IPS DF 6.9 (cell line): ENCODE results near the gene RABL6.
"Not testable (repeated sequence)": the region's sequence is repeated elsewhere in the genome, so short reads cannot be mapped to it uniquely, and the experiment has no call there.

Experiments
- DNase-seq: peaks from one replicate; pipeline ENCODE4 v3.0.0-alpha.2; 2013; ENCODE audit warnings: low read depth, low spot score
- H3K27ac ChIP-seq: one replicate; pipeline ENCODE4 v1.5.1; 2013; ENCODE audit warnings: low read length, control low read depth
- H3K27me3 ChIP-seq: 2 replicates; pipeline ENCODE4 v1.6.1; 2013; ENCODE audit warnings: mild to moderate bottlenecking, low read length; ENCODE audit not compliant: control insufficient read depth, insufficient read depth
- H3K36me3 ChIP-seq: 2 replicates; pipeline ENCODE4 v1.6.1; 2013; ENCODE audit warnings: low read length; ENCODE audit not compliant: control insufficient read depth, insufficient read depth
- H3K4me1 ChIP-seq: 2 replicates; pipeline ENCODE4 v1.6.1; 2013; ENCODE audit warnings: low read length; ENCODE audit not compliant: control insufficient read depth, insufficient read depth
- H3K4me3 ChIP-seq: 2 replicates; pipeline ENCODE4 v1.5.1; 2013; ENCODE audit warnings: mild to moderate bottlenecking, low read length
- H3K9me3 ChIP-seq: 2 replicates; pipeline ENCODE4 v1.6.1; 2013; ENCODE audit warnings: low read length, inconsistent platforms; ENCODE audit not compliant: control insufficient read depth, insufficient read depth
- WGBS: extraction: QIAGEN DNeasy Blood & Tissue Kit; methylation state at CpG from one replicate; pipeline ENCODE4 v1.1.7; 2013; ENCODE audit warnings: mixed read lengths, missing lambda C conversion rate; ENCODE audit not compliant: insufficient read length, insufficient coverage; 5-methylcytosine and 5-hydroxymethylcytosine counted together

Gene RABL6

DNA sequence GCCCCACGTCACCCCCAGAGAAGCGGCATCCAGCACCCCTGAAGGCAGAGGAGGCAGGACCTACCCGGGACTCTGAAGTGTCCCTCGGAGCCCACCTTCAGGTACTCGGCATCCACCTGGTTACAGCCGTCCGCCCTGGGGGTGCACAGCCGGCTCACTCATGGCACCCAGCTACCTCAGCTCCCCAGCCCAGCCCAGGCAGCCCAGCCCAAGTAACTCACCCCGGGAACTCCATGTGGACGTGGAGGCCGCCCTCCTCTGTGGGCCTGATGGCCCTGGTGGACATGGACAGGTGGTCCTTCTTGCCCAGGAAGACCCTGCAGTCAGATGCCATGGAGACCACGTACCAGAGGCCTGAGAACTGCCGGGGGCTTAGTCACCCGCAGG, 44.1 kb upstream of the RABL6 start:
- no CpG with 5 or more reads among the region's 14 CpGs for WGBS
- Histone ChIP-seq H3K9me3 (no peaks in the 10 kb centered on the region), H3K4me3 (no peak overlapping the region), H3K4me1 (0 out of 2 replicates have a peak, but pooled peaks cover 4% of the 10 kb centered on the region), H3K27me3 (no peaks in the 10 kb centered on the region), H3K36me3 (no peaks in the 10 kb centered on the region), H3K27ac (no peak overlapping the region)
- no peak for DNase-seq

- no peaks in the 10 kb centered on the region for H3K27me3 ChIP-seq
- H3K9me3 ChIP-seq, result no peaks in the 10 kb centered on the region
- H3K4me3 ChIP-seq, result peak within 1 kb of the TSS; percentile 10; the same call in 1 of the 2 replicates
- H3K27ac ChIP-seq, result no peak within 1 kb of the TSS
- 0 out of 2 replicates have a peak, but pooled peaks cover 4% of the 10 kb centered on the region for H3K4me1 ChIP-seq
- no CpG with 5 or more reads among the region's 14 CpGs for whole genome bisulfite sequencing
- DNase-seq, result no peak
- H3K36me3 ChIP-seq, result no peaks in the 10 kb centered on the region
These were observed 43.4 kb upstream of the RABL6 start, which contains the start of gene LCN15 for GRCh38 chr9:136764301-136764891. Gene LCN15 (minus strand): TSS chr9:136764518. CDS start chr9:136764488, 30 bp downstream.

- no CpG with 5 or more reads among the region's 14 CpGs for WGBS
- no peak for DNase-seq
- 0 out of 2 replicates have a peak, but pooled peaks cover 4% of the 10 kb centered on the region for H3K4me1 ChIP-seq
These were observed 42.7 kb upstream of the RABL6 start for GRCh38 chr9:136765041-136765440.

DNA sequence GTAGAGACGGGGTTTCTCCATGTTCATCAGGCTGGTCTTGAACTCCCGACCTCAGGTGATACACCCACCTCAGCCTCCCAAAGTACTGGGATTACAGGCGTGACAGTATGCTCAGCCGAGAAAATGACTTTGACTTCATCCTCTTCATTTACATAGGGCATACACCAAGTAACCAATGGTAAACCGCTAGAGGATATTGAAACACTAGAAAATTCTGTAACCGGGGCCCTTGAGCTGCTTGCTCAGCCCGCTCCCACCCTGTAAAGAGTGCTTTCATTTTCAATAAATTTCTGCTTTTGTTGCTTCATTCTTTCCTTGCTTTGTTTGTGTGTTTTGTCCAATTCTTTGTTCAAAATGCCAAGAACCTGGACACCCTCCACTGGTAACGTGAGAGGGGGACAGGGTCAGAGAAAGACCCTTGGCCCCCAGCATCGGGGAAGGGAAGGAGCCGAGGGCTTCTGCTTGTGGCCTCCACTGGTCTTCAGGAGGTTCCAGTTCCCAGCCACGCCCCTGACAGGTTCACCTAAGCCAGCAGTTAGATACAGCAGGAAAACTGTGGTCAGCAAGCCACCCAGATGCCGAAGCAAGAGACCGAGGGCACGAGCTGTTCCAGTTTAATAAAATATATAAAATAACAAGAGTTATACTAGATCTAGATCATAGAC, 41.9 kb upstream of the RABL6 start:
- H3K4me3 ChIP-seq, H3K36me3 ChIP-seq, H3K9me3 ChIP-seq, H3K4me1 ChIP-seq, H3K27me3 ChIP-seq, H3K27ac ChIP-seq, DNase-seq: not testable (repeated sequence)
- WGBS, result no CpG with 5 or more reads among the region's 14 CpGs

More at GRCh38 chr9:136765041-136765440, 42.7 kb upstream of the RABL6 start:
- H3K27ac ChIP-seq, result no peak overlapping the region
- H3K27me3 ChIP-seq, result no peaks in the 10 kb centered on the region
- no peak overlapping the region for H3K4me3 ChIP-seq
- H3K9me3 ChIP-seq, result no peaks in the 10 kb centered on the region
- no peaks in the 10 kb centered on the region for H3K36me3 ChIP-seq

DNA sequence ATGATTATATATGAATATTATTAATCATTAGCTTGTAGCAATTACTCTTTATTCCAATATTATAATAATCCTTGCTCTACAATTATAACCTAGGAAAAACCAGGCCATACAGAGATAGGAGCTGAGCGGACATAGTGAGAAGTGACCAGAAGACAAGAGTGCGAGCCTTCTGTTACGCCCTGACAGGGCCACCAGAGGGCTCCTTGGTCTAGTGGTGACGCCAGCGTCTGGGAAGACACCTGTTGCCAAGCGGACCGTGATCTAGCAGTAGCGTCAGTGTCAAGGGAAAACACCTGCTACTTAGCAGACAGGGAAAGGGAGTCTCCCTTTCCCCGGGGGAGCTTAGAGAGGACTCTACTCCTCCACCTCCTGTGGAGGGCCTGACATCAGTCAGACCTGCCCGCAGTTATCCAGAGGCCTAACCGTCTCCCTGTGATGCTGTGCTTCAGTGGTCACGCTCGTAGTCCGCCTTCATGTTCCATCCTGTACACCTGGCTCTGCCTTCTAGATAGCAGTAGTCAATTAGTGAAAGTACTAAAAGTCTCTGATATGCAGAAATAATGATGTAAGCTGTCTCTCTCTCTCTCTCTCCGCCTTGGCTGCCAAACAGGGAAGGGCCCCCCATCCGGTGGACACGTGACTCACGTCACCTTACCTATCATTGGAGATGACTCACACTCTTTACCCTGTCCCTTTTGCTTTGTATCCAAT, 41.2 kb upstream of the RABL6 start:
- WGBS, result no CpG with 5 or more reads among the region's 18 CpGs
- H3K36me3 ChIP-seq, H3K4me3 ChIP-seq, DNase-seq, H3K4me1 ChIP-seq, H3K27ac ChIP-seq, H3K9me3 ChIP-seq, H3K27me3 ChIP-seq: not testable (repeated sequence)

- WGBS, result no CpG with 5 or more reads among the region's 16 CpGs
- Histone ChIP-seq H3K4me3 (peak overlapping the region; percentile 24; the same call in 1 of the 2 replicates), H3K27me3 (no peaks in the 10 kb centered on the region), H3K4me1 (no peaks in the 10 kb centered on the region), H3K36me3 (no peaks in the 10 kb centered on the region), H3K27ac (no peak overlapping the region), H3K9me3 (no peaks in the 10 kb centered on the region)
- DNase-seq, result peak; percentile 48
These were observed 38.0 kb upstream of the RABL6 start for GRCh38 chr9:136769710-136770191.

DNA sequence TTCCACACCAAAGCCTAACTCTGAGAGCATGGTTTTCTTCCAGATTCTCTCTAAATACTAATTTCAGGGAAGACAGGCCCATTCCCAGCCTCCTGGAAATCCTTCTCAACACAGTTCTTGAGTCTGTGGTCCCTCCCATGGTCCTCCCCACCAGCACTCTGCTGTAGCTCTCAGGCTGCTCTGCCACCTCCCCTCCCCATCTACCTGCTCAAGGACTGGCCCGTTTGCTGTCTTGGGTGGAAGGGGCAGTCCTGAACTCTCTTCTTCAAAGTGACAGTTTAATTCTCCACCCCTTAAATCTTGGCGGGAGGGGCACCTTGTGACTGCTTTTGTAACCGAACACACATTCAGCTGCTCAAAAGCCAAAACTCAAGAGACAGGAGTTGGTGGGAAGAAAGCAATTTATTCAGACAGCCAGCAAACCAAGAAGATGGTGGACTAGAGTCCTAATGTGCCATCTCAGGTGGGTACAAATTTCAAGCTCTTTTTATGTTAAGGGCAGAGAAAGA, 35.8 kb upstream of the RABL6 start:
- DNase-seq, result no peak
- no peaks in the 10 kb centered on the region for H3K4me1 ChIP-seq
- H3K4me3 ChIP-seq, result no peak overlapping the region
- no peaks in the 10 kb centered on the region; the same call in 1 of the 2 replicates for H3K36me3 ChIP-seq
- H3K27me3 ChIP-seq, result no peaks in the 10 kb centered on the region
- no peak overlapping the region for H3K27ac ChIP-seq
- WGBS, result no CpG with 5 or more reads among the region's 3 CpGs
- H3K9me3 ChIP-seq, result no peaks in the 10 kb centered on the region

DNA sequence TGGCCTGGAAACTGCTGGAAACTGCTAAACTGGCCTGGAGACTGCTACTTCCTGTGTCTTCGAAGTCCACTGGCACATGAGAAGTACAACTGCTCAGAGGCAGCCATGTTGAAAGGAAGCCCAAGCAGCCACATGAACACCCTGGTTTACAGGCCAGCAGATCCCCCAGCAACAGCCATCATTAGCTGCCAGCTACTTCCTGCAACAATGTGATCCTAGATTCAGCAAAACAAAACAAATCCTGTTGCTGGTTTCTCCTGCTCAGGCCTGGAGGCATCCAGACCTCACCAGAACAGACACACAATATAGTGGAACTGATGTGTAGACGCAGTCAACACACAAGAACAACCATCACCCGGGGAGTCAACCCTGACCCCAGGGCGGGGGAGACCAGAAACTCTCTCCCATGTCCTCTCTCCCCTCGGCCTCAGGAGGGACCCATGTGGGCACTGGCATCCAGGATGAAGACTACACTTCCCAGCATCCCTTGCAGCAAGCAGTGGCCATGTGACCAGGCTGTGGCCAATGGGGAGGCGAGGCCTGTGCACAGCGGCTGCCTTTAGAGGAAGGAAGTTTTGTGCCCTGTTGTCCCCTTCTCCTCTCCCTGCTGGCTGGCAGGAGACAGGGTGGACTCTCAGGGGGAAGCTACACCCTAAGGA, 34.2 kb upstream of the RABL6 start:
- DNase-seq, result peak; percentile 67
- Histone ChIP-seq H3K36me3 (no peaks in the 10 kb centered on the region; the same call in 1 of the 2 replicates), H3K9me3 (no peaks in the 10 kb centered on the region), H3K27me3 (no peaks in the 10 kb centered on the region; the same call in 1 of the 2 replicates), H3K4me1 (no peaks in the 10 kb centered on the region), H3K27ac (no peak overlapping the region), H3K4me3 (no peak overlapping the region)
- WGBS, result no CpG with 5 or more reads among the region's 7 CpGs

- DNase-seq, result no peak
- no peak overlapping the region for H3K27ac ChIP-seq
- no CpG with 5 or more reads among the region's 12 CpGs for WGBS
- no peaks in the 10 kb centered on the region for H3K9me3 ChIP-seq
- no peaks in the 10 kb centered on the region; the same call in 1 of the 2 replicates for H3K36me3 ChIP-seq
- H3K4me1 ChIP-seq, result no peaks in the 10 kb centered on the region
- no peak overlapping the region for H3K4me3 ChIP-seq
- H3K27me3 ChIP-seq, result no peaks in the 10 kb centered on the region; the same call in 1 of the 2 replicates
These were observed 33.2 kb upstream of the RABL6 start for GRCh38 chr9:136774416-136775045.
